Neural progenitor cell (in vitro differentiated cells): ENCODE data around the gene SBF2.

ENCODE experiments used
- EZH2 ChIP-seq: fragments of 200-600 bp; sonication (generic); IDR thresholded peaks from 2 replicates; pipeline ENCODE4 v1.6.1; 2017; ENCODE audit warnings: antibody characterized with exemption, mild to moderate bottlenecking, moderate library complexity
- TF ChIP-seq, protein P1 (sequence below): fragments of 200-600 bp; sonication (generic); IDR thresholded peaks from 2 replicates; pipeline ENCODE4 v1.5.1; 2017; ENCODE audit warnings: antibody characterized with exemption, mild to moderate bottlenecking

DNA sequence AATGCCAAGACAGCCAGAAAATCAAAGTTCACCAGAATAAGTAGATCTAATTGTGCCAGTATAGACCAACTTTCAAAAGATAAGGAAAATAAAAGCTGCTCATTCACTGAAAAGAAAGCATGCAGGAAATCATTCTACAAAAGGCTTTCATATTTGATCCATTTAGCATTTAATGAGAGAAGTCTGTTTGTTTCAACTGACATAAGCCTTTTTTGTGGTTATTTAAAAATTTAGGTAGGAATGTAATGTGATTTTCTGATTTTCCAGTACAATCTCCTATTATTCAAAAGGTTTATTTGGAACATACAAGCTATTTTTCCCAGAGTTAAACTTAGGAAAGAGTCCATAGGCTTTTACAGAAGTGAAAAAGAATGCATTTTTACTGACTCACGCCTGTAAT is 92.7 kb downstream of the SBF2 start:
- TF ChIP-seq EZH2 = no peak
- TF ChIP-seq, protein P1, sequence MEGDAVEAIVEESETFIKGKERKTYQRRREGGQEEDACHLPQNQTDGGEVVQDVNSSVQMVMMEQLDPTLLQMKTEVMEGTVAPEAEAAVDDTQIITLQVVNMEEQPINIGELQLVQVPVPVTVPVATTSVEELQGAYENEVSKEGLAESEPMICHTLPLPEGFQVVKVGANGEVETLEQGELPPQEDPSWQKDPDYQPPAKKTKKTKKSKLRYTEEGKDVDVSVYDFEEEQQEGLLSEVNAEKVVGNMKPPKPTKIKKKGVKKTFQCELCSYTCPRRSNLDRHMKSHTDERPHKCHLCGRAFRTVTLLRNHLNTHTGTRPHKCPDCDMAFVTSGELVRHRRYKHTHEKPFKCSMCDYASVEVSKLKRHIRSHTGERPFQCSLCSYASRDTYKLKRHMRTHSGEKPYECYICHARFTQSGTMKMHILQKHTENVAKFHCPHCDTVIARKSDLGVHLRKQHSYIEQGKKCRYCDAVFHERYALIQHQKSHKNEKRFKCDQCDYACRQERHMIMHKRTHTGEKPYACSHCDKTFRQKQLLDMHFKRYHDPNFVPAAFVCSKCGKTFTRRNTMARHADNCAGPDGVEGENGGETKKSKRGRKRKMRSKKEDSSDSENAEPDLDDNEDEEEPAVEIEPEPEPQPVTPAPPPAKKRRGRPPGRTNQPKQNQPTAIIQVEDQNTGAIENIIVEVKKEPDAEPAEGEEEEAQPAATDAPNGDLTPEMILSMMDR = no peak
